T-helper 17 cell (primary cell): ENCODE data around the gene FXN. TPM values are rescaled to one million over a fixed set of nuclear protein-coding genes. Genes with fewer than 3 reads are reported as not detected.
A peak's percentile ranks its signal among the peaks of the same experiment; 100 is the strongest.
"Not testable (repeated sequence)": the region's sequence is repeated elsewhere in the genome, so short reads cannot be mapped to it uniquely, and the experiment has no call there.

Experiments used
- ATAC-seq: fragments of 150-1000 bp; cut with Tn5 transposase; 2 replicates; pipeline ENCODE4 v1.10.0; 2021; ENCODE audit warnings: mild to moderate bottlenecking, moderate library complexity
- DNase-seq, 3 donors: peaks; one replicate each; pipeline versions ENCODE4 v3.0.0 to v3.0.0-alpha.2; 2020 to 2021
- H3K9me3 ChIP-seq: one replicate; pipeline ENCODE4 v1.7.0; 2013; ENCODE audit warnings: low read length, mild to moderate bottlenecking; ENCODE audit not compliant: control insufficient read depth, poor library complexity, severe bottlenecking
- H3K27ac Mint-ChIP-seq: one replicate; pipeline ENCODE4 v1.8.0; 2022; ENCODE audit warnings: mild to moderate bottlenecking, moderate library complexity, mixed read lengths
- H3K27me3 Mint-ChIP-seq: one replicate; pipeline ENCODE4 v1.8.0; 2022; ENCODE audit warnings: mixed read lengths
- H3K36me3 Mint-ChIP-seq: one replicate; pipeline ENCODE4 v1.8.0; 2022; ENCODE audit warnings: low read depth, mixed read lengths
- H3K4me1 Mint-ChIP-seq: one replicate; pipeline ENCODE4 v1.8.0; 2022; ENCODE audit warnings: mild to moderate bottlenecking, mixed read lengths
- H3K4me3 Mint-ChIP-seq: one replicate; pipeline ENCODE4 v1.8.0; 2022; ENCODE audit warnings: mild to moderate bottlenecking, moderate library complexity, mixed read lengths
- total RNA-seq, 4 donors: library from RNA in 2 of 4; stranded (reverse) in 2 of 4; gene quantifications; one replicate each; pipeline ENCODE4 v1.2.3 and lab custom pipeline; 2022 to 2026

Gene FXN
- total RNA-seq = 10 to 100 TPM; 11.7 to 16.2 TPM
- total RNA-seq (lab: John Stamatoyannopoulos, UW) = 6.6 to 8.5 reads per million in 2 donors

DNA sequence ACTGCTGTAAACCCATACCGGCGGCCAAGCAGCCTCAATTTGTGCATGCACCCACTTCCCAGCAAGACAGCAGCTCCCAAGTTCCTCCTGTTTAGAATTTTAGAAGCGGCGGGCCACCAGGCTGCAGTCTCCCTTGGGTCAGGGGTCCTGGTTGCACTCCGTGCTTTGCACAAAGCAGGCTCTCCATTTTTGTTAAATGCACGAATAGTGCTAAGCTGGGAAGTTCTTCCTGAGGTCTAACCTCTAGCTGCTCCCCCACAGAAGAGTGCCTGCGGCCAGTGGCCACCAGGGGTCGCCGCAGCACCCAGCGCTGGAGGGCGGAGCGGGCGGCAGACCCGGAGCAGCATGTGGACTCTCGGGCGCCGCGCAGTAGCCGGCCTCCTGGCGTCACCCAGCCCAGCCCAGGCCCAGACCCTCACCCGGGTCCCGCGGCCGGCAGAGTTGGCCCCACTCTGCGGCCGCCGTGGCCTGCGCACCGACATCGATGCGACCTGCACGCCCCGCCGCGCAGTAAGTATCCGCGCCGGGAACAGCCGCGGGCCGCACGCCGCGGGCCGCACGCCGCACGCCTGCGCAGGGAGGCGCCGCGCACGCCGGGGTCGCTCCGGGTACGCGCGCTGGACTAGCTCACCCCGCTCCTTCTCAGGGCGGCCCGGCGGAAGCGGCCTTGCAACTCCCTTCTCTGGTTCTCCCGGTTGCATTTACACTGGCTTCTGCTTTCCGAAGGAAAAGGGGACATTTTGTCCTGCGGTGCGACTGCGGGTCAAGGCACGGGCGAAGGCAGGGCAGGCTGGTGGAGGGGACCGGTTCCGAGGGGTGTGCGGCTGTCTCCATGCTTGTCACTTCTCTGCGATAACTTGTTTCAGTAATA, at the start of gene FXN:
FXN (plus strand) TSS at position 315 of the 871 bp plus-strand sequence; CDS start at position 346, 31 bp downstream.
- Mint-ChIP-seq H3K27ac (peak within 1 kb of the TSS; percentile 95), H3K4me1 (peaks cover 29% of the 10 kb centered on the region), H3K36me3 (no peaks in the 10 kb centered on the region), H3K4me3 (peak within 1 kb of the TSS; percentile 98), H3K27me3 (no peaks in the 10 kb centered on the region)
- DNase-seq (peak; percentile 69 to 81 (median 71)), ATAC-seq (peak; percentile 90)
- no peaks in the 10 kb centered on the region for H3K9me3 ChIP-seq

GRCh38 chr9:68986949-68987348, 48.6 kb upstream of the FXN start:
- not testable (repeated sequence) for H3K36me3 Mint-ChIP-seq, ATAC-seq, H3K4me3 Mint-ChIP-seq, H3K9me3 ChIP-seq, H3K27ac Mint-ChIP-seq, H3K27me3 Mint-ChIP-seq, DNase-seq, H3K4me1 Mint-ChIP-seq

DNA sequence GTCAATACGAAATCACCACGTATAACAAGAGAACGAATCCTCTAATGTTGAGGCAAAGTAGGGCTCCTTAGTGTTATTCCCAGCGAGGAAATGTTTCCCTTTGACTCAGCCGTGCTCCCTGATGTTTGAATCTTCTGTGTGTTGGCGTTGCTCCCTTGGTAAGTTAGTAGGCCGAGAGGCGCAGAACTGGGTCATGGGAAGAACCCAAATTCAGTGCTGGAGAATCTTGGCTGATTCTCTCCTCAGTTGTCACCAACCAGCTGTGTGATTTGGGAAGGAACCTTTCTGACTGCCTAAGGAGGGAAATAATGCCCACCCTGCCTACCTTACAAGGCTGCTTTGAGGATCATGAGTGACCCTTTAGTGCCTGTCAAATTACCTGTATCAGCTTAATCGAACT, 44.1 kb upstream of the FXN start:
- ATAC-seq (no peak), DNase-seq (no peak)
- no peaks in the 10 kb centered on the region for H3K36me3 Mint-ChIP-seq
- H3K4me3 Mint-ChIP-seq = no peak overlapping the region
- no peaks in the 10 kb centered on the region for H3K4me1 Mint-ChIP-seq
- peaks cover 4% of the 10 kb centered on the region for H3K27me3 Mint-ChIP-seq
- no peaks in the 10 kb centered on the region for H3K9me3 ChIP-seq
- H3K27ac Mint-ChIP-seq = no peak overlapping the region

DNA sequence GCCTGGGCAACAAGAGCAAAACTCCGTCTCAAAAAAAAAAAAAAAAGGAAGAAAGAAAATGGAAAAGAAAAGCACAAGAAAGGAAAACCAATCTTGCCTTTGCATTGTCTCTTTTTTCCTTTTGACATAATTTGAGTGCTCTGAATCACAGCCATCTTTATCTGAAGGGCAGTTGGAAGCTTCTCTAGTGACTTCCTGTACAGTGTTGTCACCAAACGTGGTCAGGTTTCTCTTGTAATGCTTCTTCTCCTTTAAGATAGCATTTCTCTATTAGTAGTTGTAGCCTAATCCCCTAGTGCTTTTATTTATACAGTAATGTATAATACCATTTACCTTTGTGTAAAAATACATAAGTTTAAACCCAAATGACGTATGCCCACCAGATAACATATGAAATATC, 39.8 kb upstream of the FXN start:
- Mint-ChIP-seq H3K27ac (no peak overlapping the region), H3K36me3 (no peaks in the 10 kb centered on the region), H3K27me3 (peaks cover 7% of the 10 kb centered on the region), H3K4me3 (no peak overlapping the region), H3K4me1 (peaks cover 6% of the 10 kb centered on the region)
- DNase-seq (no peak), ATAC-seq (no peak)
- H3K9me3 ChIP-seq = no peaks in the 10 kb centered on the region

DNA sequence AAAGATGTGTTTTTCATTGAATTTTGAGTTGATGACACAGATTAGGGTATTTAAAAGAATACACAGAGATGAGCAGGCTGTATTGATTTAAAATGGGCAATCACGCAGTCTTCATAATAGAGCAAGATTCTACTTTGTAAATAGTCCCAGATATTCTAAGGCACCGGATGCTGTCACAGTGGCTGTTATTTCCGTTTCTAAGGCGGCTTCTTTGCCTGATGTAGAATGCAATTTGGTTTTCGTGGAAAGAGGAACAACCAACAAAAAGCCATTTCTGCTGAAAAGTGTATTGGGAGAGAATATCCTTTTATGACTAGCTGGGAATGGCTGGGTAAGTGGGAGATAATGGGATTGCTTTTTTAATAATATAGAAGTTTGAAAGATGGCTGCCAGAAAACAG, 39.1 kb upstream of the FXN start:
- H3K9me3 ChIP-seq = no peaks in the 10 kb centered on the region
- H3K4me3 Mint-ChIP-seq = peak overlapping the region; percentile 43
- no peak for ATAC-seq
- H3K27me3 Mint-ChIP-seq = peaks cover 7% of the 10 kb centered on the region
- H3K27ac Mint-ChIP-seq = no peak overlapping the region
- H3K4me1 Mint-ChIP-seq = peaks cover 6% of the 10 kb centered on the region
- H3K36me3 Mint-ChIP-seq = no peaks in the 10 kb centered on the region
- DNase-seq = no peak

- ATAC-seq = no peak
- Mint-ChIP-seq H3K4me3 (no peak overlapping the region), H3K27me3 (peaks cover 12% of the 10 kb centered on the region), H3K36me3 (no peaks in the 10 kb centered on the region), H3K27ac (no peak overlapping the region), H3K4me1 (peaks cover 6% of the 10 kb centered on the region)
- no peaks in the 10 kb centered on the region for H3K9me3 ChIP-seq
- no peak for DNase-seq
Observed at GRCh38 chr9:68997666-68998065, 37.9 kb upstream of the FXN start.

- peaks cover 2% of the 10 kb centered on the region for H3K36me3 Mint-ChIP-seq
- H3K4me3 Mint-ChIP-seq = no peak overlapping the region
- ATAC-seq (no peak), DNase-seq (no peak)
- H3K9me3 ChIP-seq = no peaks in the 10 kb centered on the region
- peaks cover 8% of the 10 kb centered on the region for H3K4me1 Mint-ChIP-seq
- peaks cover 19% of the 10 kb centered on the region for H3K27me3 Mint-ChIP-seq
- H3K27ac Mint-ChIP-seq = no peak overlapping the region
Observed at GRCh38 chr9:68998385-68998784, 37.2 kb upstream of the FXN start.

DNA sequence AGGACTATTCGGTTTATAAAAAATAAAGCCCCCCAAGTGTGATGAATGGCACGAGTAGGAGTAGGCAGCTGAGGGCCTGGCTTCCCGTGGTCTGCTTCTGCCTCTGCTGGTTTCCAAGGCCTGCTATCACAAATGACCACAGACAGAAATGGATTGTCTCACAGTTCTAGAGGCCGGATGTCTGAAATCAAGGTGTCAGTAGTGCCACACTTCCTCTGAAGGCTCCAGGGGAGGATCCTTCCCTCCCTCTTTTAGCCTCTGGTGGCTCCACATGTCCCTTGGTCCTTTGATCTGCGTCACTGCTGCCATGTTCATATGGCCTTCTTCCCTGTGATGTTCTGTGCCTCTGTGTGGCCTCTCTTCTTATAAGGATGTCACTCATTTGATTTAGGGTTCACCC, 36.7 kb upstream of the FXN start:
- Mint-ChIP-seq H3K27ac (no peak overlapping the region), H3K4me3 (no peak overlapping the region), H3K27me3 (peaks cover 20% of the 10 kb centered on the region), H3K4me1 (peaks cover 8% of the 10 kb centered on the region), H3K36me3 (peaks cover 2% of the 10 kb centered on the region)
- ATAC-seq (no peak), DNase-seq (no peak)
- no peaks in the 10 kb centered on the region for H3K9me3 ChIP-seq

- DNase-seq = peak in 2 of 3 donors; percentile 16 to 57
- peaks cover 8% of the 10 kb centered on the region for H3K4me1 Mint-ChIP-seq
- peak; percentile 91 for ATAC-seq
- H3K27ac Mint-ChIP-seq = no peak overlapping the region
- no peaks in the 10 kb centered on the region for H3K9me3 ChIP-seq
- H3K27me3 Mint-ChIP-seq = peaks cover 20% of the 10 kb centered on the region
- peaks cover 2% of the 10 kb centered on the region for H3K36me3 Mint-ChIP-seq
- no peak overlapping the region for H3K4me3 Mint-ChIP-seq
Observed at GRCh38 chr9:68999393-69000105, 36.0 kb upstream of the FXN start.

DNA sequence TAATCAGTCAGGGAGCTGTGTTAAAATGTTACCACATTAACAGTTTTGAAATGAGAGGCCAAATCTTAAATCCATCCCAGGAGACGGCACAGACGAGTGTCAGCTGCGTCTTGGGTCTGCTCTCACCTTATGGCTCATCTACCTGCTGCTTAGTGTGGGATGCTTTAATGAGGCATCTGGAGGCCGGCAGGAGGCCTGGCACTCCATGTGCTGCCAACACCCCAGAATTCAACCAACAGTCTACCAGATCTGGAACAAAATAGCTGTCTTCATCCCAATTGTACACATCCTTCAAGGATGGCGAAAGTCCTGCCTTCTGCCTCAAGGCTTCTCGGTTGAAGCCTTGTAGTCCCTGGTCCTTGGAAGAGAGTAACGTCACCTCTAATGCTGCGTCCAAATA, 33.6 kb upstream of the FXN start:
- Mint-ChIP-seq H3K4me3 (no peak overlapping the region), H3K4me1 (peaks cover 7% of the 10 kb centered on the region), H3K27me3 (peaks cover 20% of the 10 kb centered on the region), H3K36me3 (peaks cover 2% of the 10 kb centered on the region), H3K27ac (no peak overlapping the region)
- ATAC-seq = no peak
- DNase-seq = no peak
- H3K9me3 ChIP-seq = no peaks in the 10 kb centered on the region

GRCh38 chr9:69003051-69003450, 32.5 kb upstream of the FXN start:
- Mint-ChIP-seq H3K27ac (no peak overlapping the region), H3K4me1 (peaks cover 6% of the 10 kb centered on the region), H3K27me3 (peaks cover 22% of the 10 kb centered on the region), H3K4me3 (no peak overlapping the region), H3K36me3 (peaks cover 2% of the 10 kb centered on the region)
- no peak for ATAC-seq
- no peak for DNase-seq
- no peaks in the 10 kb centered on the region for H3K9me3 ChIP-seq

- Mint-ChIP-seq H3K27ac (no peak overlapping the region), H3K4me3 (no peak overlapping the region), H3K4me1 (peaks cover 2% of the 10 kb centered on the region)
Observed at GRCh38 chr9:69004836-69005235, 30.7 kb upstream of the FXN start.

GRCh38 chr9:69009708-69010107, 25.8 kb upstream of the FXN start:
- Mint-ChIP-seq H3K4me3 (no peak overlapping the region), H3K27ac (no peak overlapping the region), H3K27me3 (peaks cover 20% of the 10 kb centered on the region), H3K36me3 (peaks cover 2% of the 10 kb centered on the region), H3K4me1 (peaks cover 10% of the 10 kb centered on the region)
- H3K9me3 ChIP-seq = no peaks in the 10 kb centered on the region
- ATAC-seq (no peak), DNase-seq (no peak)

More at GRCh38 chr9:69004836-69005235, 30.7 kb upstream of the FXN start:
- no peak for DNase-seq
- H3K9me3 ChIP-seq = no peaks in the 10 kb centered on the region
- peaks cover 20% of the 10 kb centered on the region for H3K27me3 Mint-ChIP-seq
- no peak for ATAC-seq
- H3K36me3 Mint-ChIP-seq = peaks cover 2% of the 10 kb centered on the region
